Femur (tissue), 1 donor: ENCODE results near the gene ZNF451.

Source experiments
- DNase-seq: peaks from one replicate; pipeline ENCODE4 v3.0.0-alpha.2; 2017

ZNF451 gene

GRCh38 chr6:57159127-57159526 is 69.1 kb downstream of the ZNF451 start:
- DNase-seq = no peak

GRCh38 chr6:57162028-57162427 is 72.0 kb downstream of the ZNF451 start:
- DNase-seq = no peak

GRCh38 chr6:57162516-57162915 is 72.5 kb downstream of the ZNF451 start:
- no peak for DNase-seq

GRCh38 chr6:57163956-57164355 is 74.0 kb downstream of the ZNF451 start:
- DNase-seq = no peak

GRCh38 chr6:57165080-57165479 is 75.1 kb downstream of the ZNF451 start:
- DNase-seq = no peak

GRCh38 chr6:57172136-57173055 is 82.4 kb downstream of the ZNF451 start, which contains the start of gene BAG2:
BAG2 (plus strand) TSS chr6:57172326; CDS start chr6:57172698, 372 bp downstream.
- DNase-seq = peak; percentile 92

GRCh38 chr6:57173056-57173885 is 83.3 kb downstream of the ZNF451 start:
- DNase-seq = peak; percentile 22

GRCh38 chr6:57173886-57174510 is 84.0 kb downstream of the ZNF451 start:
- no peak for DNase-seq

- DNase-seq = no peak
Measured at GRCh38 chr6:57174511-57174907, 84.5 kb downstream of the ZNF451 start.

GRCh38 chr6:57177545-57178265 is 87.7 kb downstream of the ZNF451 start:
- DNase-seq = peak; percentile 86

GRCh38 chr6:57180596-57180995 is 90.6 kb downstream of the ZNF451 start:
- DNase-seq = no peak

- DNase-seq = peak; percentile 53
Measured at GRCh38 chr6:57182017-57182432, 92.0 kb downstream of the ZNF451 start.

GRCh38 chr6:57183336-57183735 is 93.3 kb downstream of the ZNF451 start:
- DNase-seq = no peak

GRCh38 chr6:57190140-57190539 is 100.2 kb downstream of the ZNF451 start:
- no peak for DNase-seq

GRCh38 chr6:57193177-57193576 is 103.2 kb downstream of the ZNF451 start:
- no peak for DNase-seq

GRCh38 chr6:57195457-57195856 is 105.5 kb downstream of the ZNF451 start:
- no peak for DNase-seq

GRCh38 chr6:57198926-57199636 is 109.1 kb downstream of the ZNF451 start:
- no peak for DNase-seq

GRCh38 chr6:57201718-57202117 is 111.7 kb downstream of the ZNF451 start:
- no peak for DNase-seq

- no peak for DNase-seq
Measured at GRCh38 chr6:57205550-57206328, 115.8 kb downstream of the ZNF451 start.

GRCh38 chr6:57207141-57207540 is 117.2 kb downstream of the ZNF451 start:
- no peak for DNase-seq

GRCh38 chr6:57207872-57208271 is 117.9 kb downstream of the ZNF451 start:
- DNase-seq = no peak
